Left ventricle myocardium inferior (tissue), 1 donor: ENCODE data around the gene DAND5. TPM values are rescaled to one million over a fixed set of nuclear protein-coding genes. Genes with fewer than 3 reads are reported as not detected.

Experiments used
- DNase-seq: peaks from one replicate; pipeline ENCODE4 v3.0.0-alpha.2; 2020
- H3K27ac ChIP-seq: fragments of 200-600 bp; replicated peaks from 2 replicates; pipeline ENCODE4 v1.8.0; 2021
- H3K27me3 ChIP-seq: fragments of 200-600 bp; 2 replicates; pipeline ENCODE4 v1.8.0; 2021; ENCODE audit warnings: low read depth
- H3K36me3 ChIP-seq: fragments of 200-600 bp; 2 replicates; pipeline ENCODE4 v1.8.0; 2021
- H3K4me1 ChIP-seq: fragments of 200-600 bp; 2 replicates; pipeline ENCODE4 v1.8.0; 2021
- H3K4me3 ChIP-seq: fragments of 200-600 bp; 2 replicates; pipeline ENCODE4 v1.8.0; 2021; ENCODE audit warnings: mild to moderate bottlenecking, moderate library complexity
- H3K9me3 ChIP-seq: fragments of 200-600 bp; replicated peaks from 2 replicates; pipeline ENCODE4 v1.8.0; 2021
- intact Hi-C: fragments of 100-400 bp; cut with micrococcal nuclease; formaldehyde crosslinking; loops from one replicate; pipeline ENCODE4 v1.11.0; 2022
- total RNA-seq: library from RNA; stranded (reverse); fragmentation: NEBNext Ultra II Directional; extraction: Animal tissue kit (Norgen Biotek cat#: 25700); gene quantifications from one replicate; pipeline ENCODE4 v1.2.1, GENCODE V29; 2021
- TF ChIP-seq, protein P1 (sequence below): fragments of 200-600 bp; IDR thresholded peaks from 2 replicates; pipeline ENCODE4 v1.8.0; 2021; ENCODE audit warnings: antibody characterized with exemption, mild to moderate bottlenecking, borderline replicate concordance
- donor health status: DM: no; HTN: yes; CAD: no; lungs with severe emphysema.

DAND5 gene
- total RNA-seq, 1 donor from 2014 or later = 12.7 TPM

DNA sequence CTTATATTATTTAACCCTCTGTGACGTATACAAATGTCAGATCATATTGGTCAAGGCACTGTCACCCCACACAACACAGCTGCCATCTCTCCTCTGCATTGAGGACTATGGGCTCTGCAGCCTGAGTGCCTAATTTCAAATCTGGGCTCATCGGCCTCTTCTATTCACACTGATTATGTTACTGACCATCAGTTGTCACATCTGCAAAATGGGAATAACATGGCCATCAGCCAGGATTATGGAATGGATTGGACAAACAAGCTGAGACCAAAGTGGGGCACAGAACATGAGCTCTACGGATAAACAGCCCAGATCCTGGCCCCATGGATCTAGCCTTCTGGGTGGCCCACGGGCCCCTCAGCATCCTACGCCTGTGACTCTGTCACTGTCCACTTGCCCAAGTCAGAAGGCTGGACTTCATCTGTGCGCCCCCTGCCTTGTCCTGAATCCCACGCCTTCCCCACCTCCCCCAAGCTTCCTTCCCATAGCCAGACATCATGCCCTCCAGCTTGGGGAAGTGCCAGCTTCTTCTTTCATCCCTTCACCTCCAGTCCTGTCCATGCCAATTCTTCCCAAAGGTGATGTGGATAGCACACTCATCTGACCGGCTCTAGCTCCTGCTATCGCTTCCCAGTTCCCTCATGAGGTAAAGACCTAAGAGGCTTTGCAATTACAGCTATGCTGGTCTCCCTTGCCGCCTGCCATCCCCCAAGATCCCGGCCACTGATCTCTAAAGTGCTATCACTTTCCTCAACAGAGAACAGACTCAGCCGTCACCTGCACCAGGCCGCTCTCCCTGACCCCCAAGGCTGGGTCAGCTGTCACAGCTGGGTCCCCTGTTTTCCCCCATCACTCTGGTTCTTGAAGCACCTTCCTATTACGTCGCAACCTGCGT is 36.7 kb upstream of the DAND5 start:
- no peak for DNase-seq
- intact Hi-C loops = no loop called here
- Histone ChIP-seq H3K9me3 (no peaks in the 10 kb centered on the region), H3K27me3 (no peaks in the 10 kb centered on the region), H3K27ac (peak overlapping the region; percentile 85), H3K4me1 (peaks cover 28% of the 10 kb centered on the region), H3K36me3 (peaks cover 33% of the 10 kb centered on the region), H3K4me3 (peak overlapping the region; percentile 97)
- TF ChIP-seq, protein P1, sequence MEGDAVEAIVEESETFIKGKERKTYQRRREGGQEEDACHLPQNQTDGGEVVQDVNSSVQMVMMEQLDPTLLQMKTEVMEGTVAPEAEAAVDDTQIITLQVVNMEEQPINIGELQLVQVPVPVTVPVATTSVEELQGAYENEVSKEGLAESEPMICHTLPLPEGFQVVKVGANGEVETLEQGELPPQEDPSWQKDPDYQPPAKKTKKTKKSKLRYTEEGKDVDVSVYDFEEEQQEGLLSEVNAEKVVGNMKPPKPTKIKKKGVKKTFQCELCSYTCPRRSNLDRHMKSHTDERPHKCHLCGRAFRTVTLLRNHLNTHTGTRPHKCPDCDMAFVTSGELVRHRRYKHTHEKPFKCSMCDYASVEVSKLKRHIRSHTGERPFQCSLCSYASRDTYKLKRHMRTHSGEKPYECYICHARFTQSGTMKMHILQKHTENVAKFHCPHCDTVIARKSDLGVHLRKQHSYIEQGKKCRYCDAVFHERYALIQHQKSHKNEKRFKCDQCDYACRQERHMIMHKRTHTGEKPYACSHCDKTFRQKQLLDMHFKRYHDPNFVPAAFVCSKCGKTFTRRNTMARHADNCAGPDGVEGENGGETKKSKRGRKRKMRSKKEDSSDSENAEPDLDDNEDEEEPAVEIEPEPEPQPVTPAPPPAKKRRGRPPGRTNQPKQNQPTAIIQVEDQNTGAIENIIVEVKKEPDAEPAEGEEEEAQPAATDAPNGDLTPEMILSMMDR = no peak

DNA sequence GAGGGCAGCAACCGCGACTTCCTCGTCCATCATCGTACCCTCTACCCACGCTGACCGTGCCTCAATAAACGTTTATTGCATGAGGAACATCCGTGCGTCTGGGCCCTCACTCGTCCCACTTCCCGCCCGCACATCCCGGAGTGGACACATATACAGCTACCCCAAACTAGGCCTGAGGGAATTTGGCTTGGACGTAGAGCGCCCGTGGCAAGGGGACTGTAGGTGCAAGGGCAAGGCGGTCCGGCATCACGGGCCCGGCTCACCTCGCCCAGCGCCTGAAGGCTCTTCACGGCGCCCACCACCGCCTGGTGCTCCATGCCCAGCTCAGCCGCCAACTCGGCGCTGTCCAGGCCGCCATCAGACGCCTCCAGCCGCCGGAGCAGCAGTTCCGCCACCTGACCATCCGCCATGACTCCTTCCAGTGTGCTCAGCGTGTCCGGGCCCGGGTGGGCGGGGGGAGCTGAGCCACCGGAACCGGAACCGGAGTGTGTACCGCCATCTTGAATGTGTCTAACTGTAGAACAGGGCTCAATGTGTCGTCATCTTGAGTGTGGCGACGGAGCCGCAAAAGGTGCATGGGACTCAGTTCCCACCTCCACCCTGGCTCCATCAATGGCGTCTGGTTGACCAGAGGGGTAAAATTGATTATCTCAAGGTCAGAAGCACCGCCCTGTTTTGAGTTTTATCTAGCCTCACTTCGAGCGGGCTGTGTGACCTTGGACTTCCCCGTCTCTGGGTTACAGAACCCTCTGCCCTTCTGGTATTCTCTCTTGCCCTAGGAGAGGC is 35.9 kb upstream of the DAND5 start, which contains the start of gene FARSA:
FARSA (minus strand) TSS at position 425 of the 786 bp plus-strand sequence; CDS start at position 410, 15 bp downstream.
- intact Hi-C loops = no loop called here
- Histone ChIP-seq H3K27ac (peak within 1 kb of the TSS; percentile 85), H3K4me1 (peaks cover 33% of the 10 kb centered on the region), H3K4me3 (peak within 1 kb of the TSS; percentile 97), H3K27me3 (no peaks in the 10 kb centered on the region), H3K9me3 (no peaks in the 10 kb centered on the region), H3K36me3 (peaks cover 25% of the 10 kb centered on the region)
- TF ChIP-seq, protein P1 = no peak
- DNase-seq = peak; percentile 94

DNA sequence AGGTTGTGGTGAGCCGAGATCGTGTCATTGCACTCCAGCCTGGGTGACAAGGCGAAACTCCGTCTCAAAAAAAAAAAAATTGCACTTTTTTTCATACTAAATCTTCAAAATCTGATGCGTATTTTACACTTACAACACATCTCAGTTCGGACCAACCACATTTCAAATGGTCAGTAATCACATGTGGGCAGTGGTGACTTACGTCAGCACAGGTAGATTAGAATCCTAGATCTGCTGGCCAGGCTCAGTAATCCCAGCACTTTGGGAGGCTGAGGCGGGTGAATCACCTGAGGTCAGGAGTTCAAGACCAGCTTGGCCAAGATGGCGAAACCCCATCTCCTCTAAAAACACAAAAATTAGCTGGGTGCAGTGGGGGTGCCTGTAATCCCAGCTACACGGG is 34.3 kb upstream of the DAND5 start:
- H3K4me3 ChIP-seq = no peak overlapping the region
- DNase-seq = no peak
- TF ChIP-seq, protein P1 = no peak
- no peak overlapping the region for H3K27ac ChIP-seq
- intact Hi-C loops = no loop called here
- H3K27me3 ChIP-seq = no peaks in the 10 kb centered on the region
- H3K36me3 ChIP-seq = peaks cover 19% of the 10 kb centered on the region
- H3K9me3 ChIP-seq = no peaks in the 10 kb centered on the region
- peaks cover 49% of the 10 kb centered on the region for H3K4me1 ChIP-seq

DNA sequence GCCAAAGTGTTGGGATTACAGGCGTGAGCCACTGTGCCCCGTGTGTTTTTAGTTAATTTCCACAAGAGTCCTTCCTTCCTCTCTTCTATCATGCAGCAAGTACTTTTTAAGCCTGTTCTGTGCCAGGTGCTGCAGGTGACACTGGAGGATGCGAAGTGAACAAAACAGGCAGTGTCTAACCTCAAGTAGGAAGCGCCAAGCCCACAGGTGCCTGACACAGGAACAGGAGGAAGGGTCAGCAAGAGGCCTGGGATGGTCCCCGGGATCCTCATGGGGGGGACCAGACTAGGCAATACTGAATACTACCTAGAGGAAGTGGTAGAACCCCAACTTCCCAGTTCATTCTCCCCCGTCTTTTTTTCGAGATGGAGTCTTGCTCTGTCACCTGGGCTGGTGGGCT is 32.8 kb upstream of the DAND5 start:
- no peak overlapping the region for H3K4me3 ChIP-seq
- no peak overlapping the region for H3K27ac ChIP-seq
- no peaks in the 10 kb centered on the region for H3K27me3 ChIP-seq
- peaks cover 64% of the 10 kb centered on the region for H3K4me1 ChIP-seq
- H3K9me3 ChIP-seq = no peaks in the 10 kb centered on the region
- DNase-seq = no peak
- intact Hi-C loops = no loop called here
- TF ChIP-seq, protein P1 = no peak
- peaks cover 25% of the 10 kb centered on the region for H3K36me3 ChIP-seq

DNA sequence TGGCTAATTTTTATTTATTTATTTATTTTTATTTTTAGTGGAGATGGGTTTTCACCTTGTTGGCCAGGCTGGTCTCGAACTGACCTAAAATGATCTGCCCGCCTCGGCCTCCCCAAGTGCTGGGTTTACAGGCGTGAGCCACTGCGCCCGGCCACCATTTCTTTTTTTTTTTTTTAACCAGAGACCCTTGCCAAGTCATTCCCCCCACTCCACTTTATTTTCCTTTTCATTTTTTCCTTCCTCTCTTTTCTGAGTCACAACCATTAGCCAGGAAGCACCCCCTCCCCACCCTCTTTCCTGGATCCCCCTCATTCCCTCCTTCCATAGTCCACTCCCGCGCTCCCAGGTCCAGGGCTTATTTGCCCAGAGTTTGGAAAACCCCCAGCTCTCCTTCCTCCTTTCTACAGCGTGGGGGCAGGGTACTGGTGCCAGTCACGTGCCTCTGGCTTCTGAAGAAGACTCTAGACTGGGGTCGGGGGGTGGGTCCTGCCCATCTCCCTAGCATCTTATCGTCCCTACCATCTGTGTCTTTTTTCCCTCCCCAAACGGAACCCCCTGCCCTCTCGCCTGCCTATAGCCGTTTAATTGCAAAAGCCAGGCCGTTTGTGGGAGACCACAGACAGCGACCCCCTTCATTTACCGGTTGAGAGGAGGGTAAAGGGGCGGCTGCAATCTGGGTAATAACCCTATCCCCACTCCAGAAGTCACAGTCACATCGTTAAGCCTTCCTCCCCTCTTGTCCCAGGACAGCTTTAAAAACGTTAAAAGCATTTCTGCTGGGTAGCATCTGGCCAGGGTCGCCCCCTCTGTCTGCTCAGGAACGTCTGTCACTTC is 32.1 kb upstream of the DAND5 start:
- Histone ChIP-seq H3K36me3 (peaks cover 32% of the 10 kb centered on the region), H3K27me3 (no peaks in the 10 kb centered on the region), H3K9me3 (no peaks in the 10 kb centered on the region), H3K27ac (peak overlapping the region; percentile 63), H3K4me1 (peaks cover 65% of the 10 kb centered on the region), H3K4me3 (peak overlapping the region; percentile 83)
- intact Hi-C loops = no loop called here
- TF ChIP-seq, protein P1 = no peak
- no peak for DNase-seq
